ENCODE data around the gene KCNJ18.
"Not testable (repeated sequence)": the region's sequence is repeated elsewhere in the genome, so short reads cannot be mapped to it uniquely, and the experiment has no call there.

KCNJ18 gene

GRCh38 chr17:21705021-21705601, 12.8 kb downstream of the KCNJ18 start:
- DNase-seq = no peak

GRCh38 chr17:21705746-21706145, 13.4 kb downstream of the KCNJ18 start:
- not testable (repeated sequence) for DNase-seq

- DNase-seq = not testable (repeated sequence)
These were observed 14.2 kb downstream of the KCNJ18 start for GRCh38 chr17:21706546-21706945.

- not testable (repeated sequence) for DNase-seq
These were observed 14.8 kb downstream of the KCNJ18 start for GRCh38 chr17:21707131-21707530.

GRCh38 chr17:21707711-21708611, 15.6 kb downstream of the KCNJ18 start:
- not testable (repeated sequence) for DNase-seq

- not testable (repeated sequence) for DNase-seq
These were observed 16.6 kb downstream of the KCNJ18 start for GRCh38 chr17:21708612-21709535.

- DNase-seq = not testable (repeated sequence)
These were observed 17.7 kb downstream of the KCNJ18 start for GRCh38 chr17:21709994-21710393.

- not testable (repeated sequence) for DNase-seq
These were observed 18.2 kb downstream of the KCNJ18 start for GRCh38 chr17:21710486-21710885.

- DNase-seq = no peak
These were observed 18.9 kb downstream of the KCNJ18 start for GRCh38 chr17:21711182-21711581.

GRCh38 chr17:21713020-21713419, 20.7 kb downstream of the KCNJ18 start:
- not testable (repeated sequence) for DNase-seq

GRCh38 chr17:21713631-21714030, 21.3 kb downstream of the KCNJ18 start:
- DNase-seq = not testable (repeated sequence)

GRCh38 chr17:21714676-21715075, 22.4 kb downstream of the KCNJ18 start:
- not testable (repeated sequence) for DNase-seq

- DNase-seq = not testable (repeated sequence)
These were observed 23.6 kb downstream of the KCNJ18 start for GRCh38 chr17:21715877-21716276.

- not testable (repeated sequence) for DNase-seq
These were observed 26.6 kb downstream of the KCNJ18 start for GRCh38 chr17:21718971-21719370.

- DNase-seq = not testable (repeated sequence)
These were observed 27.3 kb downstream of the KCNJ18 start for GRCh38 chr17:21719511-21720226.

- not testable (repeated sequence) for DNase-seq
These were observed 28.2 kb downstream of the KCNJ18 start for GRCh38 chr17:21720566-21720965.

- DNase-seq = not testable (repeated sequence)
These were observed 29.9 kb downstream of the KCNJ18 start for GRCh38 chr17:21722268-21722667.

- not testable (repeated sequence) for DNase-seq
These were observed 32.1 kb downstream of the KCNJ18 start for GRCh38 chr17:21724216-21725006.

- DNase-seq = not testable (repeated sequence)
These were observed 38.8 kb downstream of the KCNJ18 start for GRCh38 chr17:21731076-21731475.

GRCh38 chr17:21733931-21734330, 41.6 kb downstream of the KCNJ18 start:
- DNase-seq = not testable (repeated sequence)

- DNase-seq = not testable (repeated sequence)
These were observed 43.5 kb downstream of the KCNJ18 start for GRCh38 chr17:21735814-21736213.
